ENCODE results near the gene CWC25.
"Not testable (repeated sequence)": the region's sequence is repeated elsewhere in the genome, so short reads cannot be mapped to it uniquely, and the experiment has no call there.

CWC25 gene

GRCh38 chr17:38800237-38800760 is 24.8 kb downstream of the CWC25 start:
- Mint-ChIP-seq H3K27me3 (no peaks in the 10 kb centered on the region), H3K9me3 (ENCODE audit: low read depth) (no peaks in the 10 kb centered on the region), H3K4me1 (ENCODE audit: low read depth) (peaks cover 39% of the 10 kb centered on the region), H3K36me3 (peaks cover 8% of the 10 kb centered on the region), H3K27ac (peak overlapping the region; percentile 54), H3K4me3 (peak overlapping the region; percentile 80)

DNA sequence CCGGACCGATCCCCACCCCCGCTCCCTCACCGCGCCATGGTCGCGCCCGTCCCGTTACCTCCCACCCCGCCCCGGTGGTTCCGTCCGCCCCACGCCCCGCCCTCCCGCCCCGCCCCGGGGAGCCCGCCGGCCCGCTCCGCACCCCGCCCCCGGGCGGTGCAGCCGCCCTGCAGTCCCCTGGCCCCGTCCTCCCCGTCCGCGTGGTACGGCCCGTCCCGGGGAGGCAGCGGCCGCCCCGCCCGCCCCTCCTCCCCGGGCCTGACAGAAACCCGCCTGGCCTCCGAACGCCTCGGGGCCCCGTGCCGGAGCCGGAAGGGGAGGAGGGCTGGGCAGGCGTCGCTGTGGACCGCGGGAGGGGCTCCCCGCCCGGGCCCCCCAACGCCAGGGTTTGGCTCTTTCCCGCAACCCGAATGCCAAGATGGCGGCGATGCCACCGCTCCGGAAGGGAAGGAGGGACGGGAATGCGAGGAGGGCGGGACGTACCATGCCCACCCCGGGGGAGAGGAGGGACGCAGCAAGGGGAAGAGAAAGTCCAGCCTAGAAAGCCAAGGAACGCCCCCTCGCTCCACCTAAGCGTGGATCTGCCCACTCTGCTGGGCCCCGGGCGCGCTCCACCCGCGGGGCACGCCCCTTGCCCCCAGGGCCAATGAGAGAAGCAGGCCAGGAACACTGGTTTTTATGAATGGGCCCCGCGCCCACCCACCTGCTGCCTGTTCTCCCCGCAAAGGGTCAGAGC is 25.5 kb downstream of the CWC25 start, which contains the start of gene PIP4K2B:
TSS of gene PIP4K2B (minus strand) at position 56 of the 736 bp plus-strand sequence. CDS start 132 bp downstream, outside the sequence.
- peaks cover 8% of the 10 kb centered on the region for H3K36me3 Mint-ChIP-seq
- peaks cover 42% of the 10 kb centered on the region for H3K4me1 Mint-ChIP-seq (ENCODE audit: low read depth)
- peak within 1 kb of the TSS; percentile 90 for H3K27ac Mint-ChIP-seq
- H3K27me3 Mint-ChIP-seq = no peaks in the 10 kb centered on the region
- H3K4me3 Mint-ChIP-seq = peak within 1 kb of the TSS; percentile 91
- H3K9me3 Mint-ChIP-seq (ENCODE audit: low read depth) = no peaks in the 10 kb centered on the region

GRCh38 chr17:38798614-38799500 is 26.3 kb downstream of the CWC25 start:
- peaks cover 8% of the 10 kb centered on the region for H3K36me3 Mint-ChIP-seq
- peak overlapping the region; percentile 90 for H3K27ac Mint-ChIP-seq

GRCh38 chr17:38797828-38798227 is 27.3 kb downstream of the CWC25 start:
- Mint-ChIP-seq H3K9me3 (ENCODE audit: low read depth) (no peaks in the 10 kb centered on the region), H3K36me3 (peaks cover 8% of the 10 kb centered on the region), H3K27ac (peak overlapping the region; percentile 90), H3K4me1 (ENCODE audit: low read depth) (peaks cover 52% of the 10 kb centered on the region), H3K4me3 (peak overlapping the region; percentile 91), H3K27me3 (no peaks in the 10 kb centered on the region)

More at GRCh38 chr17:38798614-38799500, 26.3 kb downstream of the CWC25 start:
- H3K9me3 Mint-ChIP-seq (ENCODE audit: low read depth) = no peaks in the 10 kb centered on the region
- peaks cover 49% of the 10 kb centered on the region for H3K4me1 Mint-ChIP-seq (ENCODE audit: low read depth)
- peak overlapping the region; percentile 91 for H3K4me3 Mint-ChIP-seq
- no peaks in the 10 kb centered on the region for H3K27me3 Mint-ChIP-seq

GRCh38 chr17:38797158-38797490 is 28.0 kb downstream of the CWC25 start:
- H3K36me3 Mint-ChIP-seq = peaks cover 8% of the 10 kb centered on the region
- H3K4me3 Mint-ChIP-seq = peak overlapping the region; percentile 91
- H3K27ac Mint-ChIP-seq = peak overlapping the region; percentile 77
- no peaks in the 10 kb centered on the region for H3K9me3 Mint-ChIP-seq (ENCODE audit: low read depth)
- H3K27me3 Mint-ChIP-seq = no peaks in the 10 kb centered on the region
- peaks cover 56% of the 10 kb centered on the region for H3K4me1 Mint-ChIP-seq (ENCODE audit: low read depth)

DNA sequence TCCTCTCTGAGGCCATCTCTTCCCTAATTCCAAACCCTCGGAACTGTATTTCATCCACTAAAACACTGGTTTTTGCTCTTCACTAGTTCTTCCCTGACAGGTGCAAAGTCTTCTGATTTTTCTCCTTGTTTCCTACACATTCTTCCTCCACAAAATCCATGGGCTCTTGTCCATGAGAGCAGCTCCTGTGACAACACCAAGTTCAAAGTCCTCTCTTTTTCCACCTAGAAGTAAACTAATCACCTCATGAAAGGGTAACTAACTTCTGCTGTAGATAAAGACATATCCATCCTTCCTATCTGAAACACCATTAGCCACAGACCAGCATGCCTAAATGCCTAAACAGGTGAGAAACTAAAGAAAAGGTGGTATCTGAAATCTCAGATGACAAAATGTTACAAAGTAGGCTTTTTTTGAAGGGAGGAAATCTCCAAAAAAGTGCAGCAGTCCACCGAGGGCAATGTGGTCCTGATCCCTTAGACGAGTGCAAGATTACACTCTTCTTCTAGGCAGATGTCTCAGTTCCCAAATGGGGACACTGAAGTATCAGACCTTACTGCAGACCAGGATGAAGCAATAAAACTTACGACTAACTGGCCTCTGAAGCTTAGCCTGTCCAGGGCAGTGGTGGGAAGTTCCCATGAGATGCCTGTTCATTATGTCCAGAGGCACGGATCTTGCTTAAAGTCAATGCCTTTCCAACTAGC is 28.5 kb downstream of the CWC25 start:
- H3K27me3 Mint-ChIP-seq = no peaks in the 10 kb centered on the region
- peaks cover 56% of the 10 kb centered on the region for H3K4me1 Mint-ChIP-seq (ENCODE audit: low read depth)
- no peaks in the 10 kb centered on the region for H3K9me3 Mint-ChIP-seq (ENCODE audit: low read depth)
- peak overlapping the region; percentile 77 for H3K27ac Mint-ChIP-seq
- peaks cover 8% of the 10 kb centered on the region for H3K36me3 Mint-ChIP-seq
- peak overlapping the region; percentile 91 for H3K4me3 Mint-ChIP-seq

DNA sequence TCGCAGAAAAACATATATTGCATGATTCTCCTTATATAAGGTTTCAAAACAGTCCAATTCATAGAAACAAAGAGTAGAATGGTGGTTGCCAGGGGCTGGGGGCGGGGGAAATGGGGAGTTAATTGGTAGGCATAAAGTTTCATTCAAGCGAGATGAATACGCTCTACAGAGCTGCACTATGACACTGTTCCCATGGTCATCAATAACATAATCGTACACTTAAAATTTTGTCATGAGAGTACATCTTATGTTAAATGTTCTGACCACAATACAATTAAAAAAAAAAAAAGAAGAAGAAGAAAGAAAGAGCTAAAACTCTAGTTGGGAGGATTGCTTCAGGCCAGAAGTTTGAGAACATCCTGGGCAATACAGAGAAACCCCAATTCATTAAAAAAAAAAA is 30.9 kb downstream of the CWC25 start:
- Mint-ChIP-seq H3K4me1 (ENCODE audit: low read depth) (peaks cover 54% of the 10 kb centered on the region), H3K36me3 (peaks cover 3% of the 10 kb centered on the region), H3K27ac (peak overlapping the region; percentile 54), H3K27me3 (no peaks in the 10 kb centered on the region), H3K9me3 (ENCODE audit: low read depth) (no peaks in the 10 kb centered on the region), H3K4me3 (no peak overlapping the region)

- H3K9me3 Mint-ChIP-seq (ENCODE audit: low read depth) = no peaks in the 10 kb centered on the region
- H3K27ac Mint-ChIP-seq = no peak overlapping the region
- no peak overlapping the region for H3K4me3 Mint-ChIP-seq
- no peaks in the 10 kb centered on the region for H3K36me3 Mint-ChIP-seq
- no peaks in the 10 kb centered on the region for H3K27me3 Mint-ChIP-seq
- peaks cover 29% of the 10 kb centered on the region for H3K4me1 Mint-ChIP-seq (ENCODE audit: low read depth)
These were observed 34.0 kb downstream of the CWC25 start for GRCh38 chr17:38791162-38791561.

DNA sequence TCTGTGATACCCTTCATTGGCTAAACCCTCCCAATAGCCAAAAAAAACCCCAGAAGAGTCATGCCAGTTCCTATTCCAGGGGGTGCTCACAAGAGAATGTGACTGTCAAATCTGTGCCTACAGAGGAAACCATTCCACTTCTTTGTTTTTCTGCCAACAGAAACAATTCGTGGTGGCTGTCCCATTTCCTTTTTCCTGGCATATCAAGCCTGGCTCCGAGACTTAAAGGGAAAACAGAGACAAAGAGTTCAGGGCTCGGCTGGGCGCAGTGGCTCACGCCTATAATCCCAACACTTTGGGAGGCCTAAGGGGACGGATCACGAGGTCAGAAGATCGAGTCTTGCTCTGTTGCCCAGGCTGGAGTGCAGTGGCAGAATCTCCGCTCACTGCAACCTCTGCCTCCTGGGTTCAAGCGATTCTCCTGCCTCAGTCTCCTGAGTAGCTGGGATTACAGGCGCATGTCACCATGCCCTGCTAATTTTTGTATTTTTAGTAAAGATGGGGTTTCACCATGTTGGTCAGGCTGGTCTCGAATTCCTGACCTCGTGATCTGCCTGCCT is 34.9 kb downstream of the CWC25 start:
- H3K4me3 Mint-ChIP-seq; H3K36me3 Mint-ChIP-seq; H3K9me3 Mint-ChIP-seq (ENCODE audit: low read depth); H3K27ac Mint-ChIP-seq; H3K27me3 Mint-ChIP-seq: not testable (repeated sequence)
- peaks cover 22% of the 10 kb centered on the region for H3K4me1 Mint-ChIP-seq (ENCODE audit: low read depth)

DNA sequence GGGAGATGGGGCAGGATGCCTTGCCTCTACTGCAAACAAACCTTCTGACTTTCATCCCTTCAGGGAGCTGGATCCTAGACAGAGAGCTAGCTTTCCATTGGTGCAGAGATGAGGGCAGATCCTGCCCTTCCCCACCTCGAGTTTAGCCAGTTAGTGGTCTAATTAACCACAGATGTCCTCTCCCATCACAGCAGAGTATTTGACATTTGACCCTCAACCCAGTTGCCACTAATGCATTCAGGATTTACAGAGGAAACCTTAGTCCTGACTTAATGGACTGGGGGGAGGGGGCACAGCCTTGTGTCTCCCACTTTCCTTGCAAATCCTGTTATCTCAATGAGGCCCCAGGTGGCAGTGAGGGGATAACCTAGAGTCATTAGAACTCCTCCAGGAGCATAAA is 35.9 kb downstream of the CWC25 start:
- peaks cover 15% of the 10 kb centered on the region for H3K4me1 Mint-ChIP-seq (ENCODE audit: low read depth)
- H3K9me3 Mint-ChIP-seq (ENCODE audit: low read depth) = no peaks in the 10 kb centered on the region
- H3K36me3 Mint-ChIP-seq = no peaks in the 10 kb centered on the region
- no peak overlapping the region for H3K27ac Mint-ChIP-seq
- H3K4me3 Mint-ChIP-seq = no peak overlapping the region
- no peaks in the 10 kb centered on the region for H3K27me3 Mint-ChIP-seq

GRCh38 chr17:38787999-38788398 is 37.1 kb downstream of the CWC25 start:
- H3K27me3 Mint-ChIP-seq; H3K4me3 Mint-ChIP-seq; H3K36me3 Mint-ChIP-seq; H3K4me1 Mint-ChIP-seq (ENCODE audit: low read depth); H3K27ac Mint-ChIP-seq; H3K9me3 Mint-ChIP-seq (ENCODE audit: low read depth): not testable (repeated sequence)

GRCh38 chr17:38786372-38786771 is 38.7 kb downstream of the CWC25 start:
- H3K4me3 Mint-ChIP-seq = no peak overlapping the region
- H3K36me3 Mint-ChIP-seq = no peaks in the 10 kb centered on the region

GRCh38 chr17:38783227-38783626 is 41.9 kb downstream of the CWC25 start:
- no peak overlapping the region for H3K4me3 Mint-ChIP-seq
- no peaks in the 10 kb centered on the region for H3K27me3 Mint-ChIP-seq
- H3K4me1 Mint-ChIP-seq (ENCODE audit: low read depth) = peaks cover 2% of the 10 kb centered on the region
- no peak overlapping the region for H3K27ac Mint-ChIP-seq
- H3K9me3 Mint-ChIP-seq (ENCODE audit: low read depth) = no peaks in the 10 kb centered on the region
- H3K36me3 Mint-ChIP-seq = peaks cover 2% of the 10 kb centered on the region

More at GRCh38 chr17:38786372-38786771, 38.7 kb downstream of the CWC25 start:
- Mint-ChIP-seq H3K27me3 (no peaks in the 10 kb centered on the region), H3K4me1 (ENCODE audit: low read depth) (peaks cover 7% of the 10 kb centered on the region), H3K27ac (no peak overlapping the region), H3K9me3 (ENCODE audit: low read depth) (no peaks in the 10 kb centered on the region)

DNA sequence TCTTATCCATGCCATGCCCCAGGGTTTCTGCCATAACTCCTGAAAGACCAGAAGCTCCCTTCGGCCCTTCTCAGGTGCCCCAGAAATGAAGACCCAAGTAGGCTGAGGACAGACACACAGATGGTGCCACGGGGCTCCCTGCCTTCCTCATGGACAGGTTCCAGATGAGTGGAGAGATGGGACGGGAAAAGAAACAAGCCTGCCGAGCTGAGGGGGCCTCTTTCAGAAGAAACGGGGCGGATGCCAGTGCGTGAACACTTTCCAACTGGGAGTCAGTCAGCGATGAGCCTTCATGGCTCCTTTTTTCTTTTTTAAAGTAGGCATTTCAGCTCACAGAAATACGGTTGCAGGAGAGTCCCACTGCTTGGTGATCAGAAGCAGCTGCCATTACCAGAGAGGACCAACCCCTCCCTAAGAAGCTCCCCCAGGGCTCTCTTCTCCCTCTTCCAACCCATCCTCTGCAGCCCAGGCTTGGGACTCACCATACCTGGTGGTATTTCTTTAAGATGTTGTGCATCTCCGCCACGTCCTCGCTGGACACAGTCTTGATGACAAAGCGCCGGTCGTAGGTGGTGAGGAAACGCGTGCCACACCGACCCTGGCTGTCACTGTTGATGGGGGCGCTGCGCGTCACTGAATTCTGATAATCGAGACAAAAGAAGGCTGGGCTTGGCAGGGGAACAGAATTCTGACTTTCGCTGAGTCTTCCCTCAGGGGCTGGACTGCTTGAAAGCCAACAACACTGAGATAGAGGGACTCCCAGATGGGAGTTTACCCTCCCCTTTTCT is 45.0 kb downstream of the CWC25 start:
- Mint-ChIP-seq H3K27ac (no peak overlapping the region), H3K27me3 (no peaks in the 10 kb centered on the region), H3K36me3 (peaks cover 4% of the 10 kb centered on the region), H3K4me3 (no peak overlapping the region), H3K9me3 (ENCODE audit: low read depth) (no peaks in the 10 kb centered on the region), H3K4me1 (ENCODE audit: low read depth) (peaks cover 2% of the 10 kb centered on the region)
